HK-2 (cell line): Measurements from ENCODE around the gene SLC5A5.

Experiments used
- DNase-seq: peaks from one replicate; pipeline ENCODE4 v3.0.0-alpha.2; 2018; ENCODE audit not compliant: unreplicated experiment

Gene SLC5A5

GRCh38 chr19:17847538-17848366, 24.0 kb upstream of the SLC5A5 start, which contains the start of gene JAK3:
Gene JAK3, minus strand, starts transcription at chr19:17847982. Its CDS starts 3,565 bp downstream, at chr19:17844417.
- DNase-seq = peak; percentile 59

- DNase-seq = no peak
Observed at GRCh38 chr19:17848595-17849292, 23.0 kb upstream of the SLC5A5 start.

DNA sequence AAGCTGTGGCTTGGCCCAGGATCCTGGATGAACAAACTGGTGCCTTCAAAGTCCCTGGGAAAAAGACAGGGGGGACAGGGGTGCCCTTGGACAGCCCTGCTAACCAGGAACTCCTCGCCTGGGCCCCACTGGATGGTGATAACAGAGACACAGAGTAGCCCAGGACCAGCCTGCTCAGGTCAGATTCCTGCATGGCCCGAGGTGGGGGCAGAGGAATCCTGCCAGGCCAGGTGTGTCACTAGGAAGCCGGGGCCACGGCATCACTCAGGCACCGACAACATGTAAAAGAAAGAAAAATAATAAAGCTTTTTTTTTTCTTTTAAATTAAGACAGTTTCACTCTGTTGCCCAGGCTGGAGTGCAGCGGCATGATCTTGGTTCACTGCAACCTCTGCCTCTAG, 17.7 kb upstream of the SLC5A5 start:
- DNase-seq = no peak

- peak; percentile 90 for DNase-seq
Observed at GRCh38 chr19:17855280-17856152, 16.2 kb upstream of the SLC5A5 start.

DNA sequence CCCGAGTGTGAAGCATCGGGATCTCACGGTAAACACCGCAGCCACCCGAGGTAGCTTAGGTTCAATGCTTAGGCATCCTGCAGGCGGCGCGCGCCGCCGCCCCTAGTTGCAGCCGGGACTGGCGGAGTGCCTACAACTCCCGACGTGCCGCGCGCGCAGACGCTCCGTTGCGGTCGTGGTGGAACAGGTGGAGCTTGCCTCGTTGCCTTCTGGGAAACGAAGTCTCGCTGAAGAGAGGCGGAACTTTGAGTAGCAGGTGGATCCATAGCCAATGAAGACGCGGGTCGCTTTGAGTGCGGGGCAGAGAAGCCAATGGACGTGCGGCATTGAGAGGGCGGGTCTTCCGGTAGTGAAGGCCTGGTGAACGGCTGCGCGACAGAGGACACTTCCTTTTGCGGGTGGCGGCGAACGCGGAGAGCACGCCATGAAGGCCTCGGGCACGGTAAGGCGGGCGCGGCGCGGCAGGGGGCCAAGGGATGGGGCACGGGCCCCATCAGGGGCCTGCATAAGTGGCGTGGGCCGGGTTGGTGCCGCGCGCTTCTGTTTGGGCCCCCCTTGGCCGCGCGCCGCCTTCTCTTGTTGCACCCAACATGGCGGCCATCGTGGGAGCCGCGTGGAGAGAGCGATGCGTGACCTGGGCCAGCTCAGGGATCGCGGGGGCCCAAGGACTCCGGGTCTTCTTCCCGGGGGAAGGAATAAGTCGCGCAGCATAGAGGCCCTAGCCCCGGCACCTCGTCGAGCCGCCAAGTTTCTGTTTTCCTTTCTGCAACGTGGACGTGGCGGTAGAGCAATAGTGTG, 12.0 kb upstream of the SLC5A5 start, which contains the start of gene RPL18A:
RPL18A (plus strand) TSS at position 378 of the 798 bp plus-strand sequence; CDS start at position 425, 47 bp downstream.
- peak; percentile 99 for DNase-seq

- DNase-seq = no peak
Observed at GRCh38 chr19:17860331-17860992, 11.3 kb upstream of the SLC5A5 start.

GRCh38 chr19:17860993-17861360, 10.8 kb upstream of the SLC5A5 start:
- no peak for DNase-seq

GRCh38 chr19:17861542-17862402, 10.0 kb upstream of the SLC5A5 start:
- DNase-seq = no peak

GRCh38 chr19:17862711-17863519, 8.8 kb upstream of the SLC5A5 start:
- no peak for DNase-seq

DNA sequence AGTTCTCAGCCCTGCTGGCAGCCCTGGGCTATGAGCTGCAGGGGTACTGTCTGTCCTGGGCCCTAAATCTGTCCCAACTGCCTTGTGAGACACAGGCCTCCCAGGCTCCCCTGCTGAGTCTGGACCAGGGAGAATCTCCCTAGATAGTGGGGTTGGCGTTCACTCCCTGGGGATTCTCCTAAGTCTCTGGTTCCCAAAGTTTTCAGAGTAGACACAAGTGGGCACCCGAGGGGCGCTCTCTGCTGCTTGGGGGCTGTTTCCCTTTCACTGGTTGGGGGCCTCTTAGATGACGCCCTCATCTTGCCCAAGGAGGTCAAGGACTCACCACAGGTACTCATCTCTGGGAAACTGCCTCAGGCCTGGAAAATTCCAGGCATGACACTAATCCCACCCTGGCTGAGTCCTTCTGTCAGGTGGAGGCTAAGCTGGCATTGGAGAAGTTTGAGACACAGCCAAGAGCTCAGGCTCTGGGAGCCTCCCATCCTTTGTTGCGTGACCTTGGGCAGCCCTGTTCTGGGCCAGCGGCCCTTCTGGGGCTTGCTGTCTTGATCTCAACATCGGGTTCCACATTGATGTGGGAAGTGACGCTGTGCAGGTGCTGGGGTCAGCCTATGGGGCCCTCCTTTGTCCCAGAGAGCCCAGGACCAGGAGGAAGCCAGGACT, 8.1 kb upstream of the SLC5A5 start:
- no peak for DNase-seq

- DNase-seq = peak; percentile 54
Observed at GRCh38 chr19:17865364-17866311, 6.1 kb upstream of the SLC5A5 start.

GRCh38 chr19:17866312-17866963, 5.3 kb upstream of the SLC5A5 start:
- DNase-seq = no peak

DNA sequence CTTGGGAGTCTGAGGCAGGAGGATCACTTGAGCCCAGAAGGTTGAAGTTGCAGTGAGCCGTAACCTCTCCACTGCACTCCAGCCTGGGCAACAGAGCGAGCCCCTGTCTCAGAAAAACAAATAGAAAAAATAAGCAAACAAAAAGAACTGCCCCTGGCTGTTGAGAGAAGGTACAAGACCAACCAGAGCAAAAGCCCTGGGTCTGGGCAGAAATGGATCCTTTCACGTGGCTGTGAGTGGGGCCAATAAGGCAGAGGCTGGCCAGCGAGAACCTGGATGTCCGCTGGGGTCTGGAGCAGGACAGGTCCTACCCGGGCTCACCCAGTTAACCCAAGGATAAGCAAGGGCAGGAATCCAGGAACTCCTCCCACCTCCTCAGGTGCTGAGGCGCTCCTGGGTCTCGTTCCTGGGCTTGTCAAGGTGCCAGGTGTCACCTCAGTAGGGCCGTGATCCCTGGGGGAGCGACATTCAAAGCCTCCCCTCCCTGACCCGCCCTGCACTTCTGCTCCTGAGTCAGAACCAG, 4.7 kb upstream of the SLC5A5 start:
- DNase-seq = no peak

DNA sequence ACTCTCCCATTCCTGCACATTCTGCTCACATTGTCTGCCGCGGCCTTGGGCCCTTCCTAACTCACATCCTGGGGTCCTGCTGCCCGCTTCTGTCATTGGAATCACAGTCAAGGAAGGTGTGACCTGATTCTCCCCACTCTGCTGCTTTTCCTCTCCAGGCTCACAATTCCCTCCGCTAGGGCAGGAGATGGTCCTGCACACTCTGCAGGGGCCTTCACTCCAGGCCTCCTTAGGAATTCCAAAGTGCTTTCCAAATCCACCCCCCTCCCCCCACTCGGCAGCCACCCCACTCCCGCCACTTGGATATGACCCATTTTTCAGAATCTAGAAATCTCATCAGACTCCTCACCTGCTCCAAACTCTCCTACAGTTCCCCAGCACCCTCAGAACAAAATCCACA, 3.1 kb upstream of the SLC5A5 start:
- no peak for DNase-seq

GRCh38 chr19:17869114-17869608, 2.6 kb upstream of the SLC5A5 start:
- no peak for DNase-seq
